Measurements from ENCODE around the gene PTPRA. TPM values are rescaled to one million over a fixed set of nuclear protein-coding genes. Genes with fewer than 3 reads are reported as not detected.

PTPRA gene
- total and polyA plus RNA-seq, 5 donors from 2014 or later = 26.2 to 103 (median 35.1) TPM

Other genes with a start within 250 kb of the PTPRA start
- gene NOP56, start 220.8 kb upstream of the PTPRA start, total RNA-seq = 249 TPM
- 100 to 1,000 TPM in 3 of 4 donors, 10 to 100 TPM in 1; 91.8 to 106 (median 103) TPM for gene NOP56, start 220.8 kb upstream of the PTPRA start, polyA plus RNA-seq
- gene IDH3B, start 209.3 kb upstream of the PTPRA start, total RNA-seq = 113 TPM
- 100 to 1,000 TPM; 106 to 117 (median 110) TPM for gene IDH3B, start 209.3 kb upstream of the PTPRA start, polyA plus RNA-seq
- gene EBF4, start 180.7 kb upstream of the PTPRA start, total RNA-seq = 1.8 TPM
- under 1 TPM in 2 of 4 donors, not detected in 2; 0.36 to 0.76 TPM for gene EBF4, start 180.7 kb upstream of the PTPRA start, polyA plus RNA-seq
- gene CPXM1, start 72.9 kb upstream of the PTPRA start, total RNA-seq = 1.2 TPM
- gene CPXM1, start 72.9 kb upstream of the PTPRA start, polyA plus RNA-seq = under 1 TPM in 1 of 4 donors, not detected in 3; 0.10 TPM
- gene C20orf141, start 58.5 kb upstream of the PTPRA start, total RNA-seq = not detected
- gene C20orf141, start 58.5 kb upstream of the PTPRA start, polyA plus RNA-seq = not detected
- gene TMEM239, start 57.1 kb upstream of the PTPRA start, total RNA-seq = not detected
- gene TMEM239, start 57.1 kb upstream of the PTPRA start, polyA plus RNA-seq = not detected
- gene PCED1A, start 32.8 kb upstream of the PTPRA start, total RNA-seq = 47.2 TPM
- 10 to 100 TPM; 17.8 to 24.9 (median 19.5) TPM for gene PCED1A, start 32.8 kb upstream of the PTPRA start, polyA plus RNA-seq
- gene VPS16, start 32.7 kb upstream of the PTPRA start, total RNA-seq = 53.9 TPM
- gene VPS16, start 32.7 kb upstream of the PTPRA start, polyA plus RNA-seq = 10 to 100 TPM; 30.6 to 35.3 (median 30.9) TPM
- 1.9 TPM for gene GNRH2, start 170.1 kb downstream of the PTPRA start, total RNA-seq
- not detected for gene GNRH2, start 170.1 kb downstream of the PTPRA start, polyA plus RNA-seq
- 17.6 TPM for gene MRPS26, start 172.6 kb downstream of the PTPRA start, total RNA-seq
- 10 to 100 TPM; 69.6 to 78.8 (median 72.7) TPM for gene MRPS26, start 172.6 kb downstream of the PTPRA start, polyA plus RNA-seq
- not detected for gene OXT, start 198.1 kb downstream of the PTPRA start, total RNA-seq
- gene OXT, start 198.1 kb downstream of the PTPRA start, polyA plus RNA-seq = under 1 TPM in 3 of 4 donors, not detected in 1; 0.50 to 0.83 (median 0.61) TPM
- gene AVP, start 211.2 kb downstream of the PTPRA start, total RNA-seq = 1.4 TPM
- gene AVP, start 211.2 kb downstream of the PTPRA start, polyA plus RNA-seq = not detected

All from CD4-positive, CD25-positive, alpha-beta regulatory T cell (primary cell).